ENCODE measurements around the gene CASQ2.

DNA sequence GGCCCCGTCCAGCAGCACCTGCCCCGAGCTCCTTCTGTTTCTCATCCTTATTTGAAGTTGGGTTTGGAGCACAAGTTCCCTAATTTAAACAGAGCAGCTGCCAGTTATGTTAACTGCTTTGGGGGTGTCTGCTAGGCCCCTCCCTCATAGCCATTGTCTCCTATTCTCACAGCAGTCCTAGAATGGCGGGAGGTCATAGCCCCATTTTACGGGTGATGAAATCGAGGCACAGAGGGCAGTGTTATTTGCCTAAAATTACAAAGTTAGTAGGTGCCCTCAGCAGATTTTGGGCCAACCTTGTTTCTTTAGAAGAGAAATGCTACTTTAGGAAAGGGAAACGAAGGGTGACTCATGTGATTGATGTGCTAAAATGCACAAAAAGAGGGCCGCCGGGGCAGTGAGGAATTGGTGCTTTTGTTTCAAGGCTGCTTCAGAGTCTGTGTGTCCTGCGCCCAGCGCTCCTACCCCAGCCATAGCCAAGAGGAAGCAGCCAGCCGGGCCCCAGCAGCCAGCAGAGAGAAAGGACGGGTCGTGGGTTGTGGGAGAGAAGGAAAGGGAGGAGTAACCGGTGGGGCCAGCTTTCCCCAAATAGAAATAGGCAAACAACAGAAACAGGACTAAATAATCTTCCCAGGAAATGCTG is 113.7 kb downstream of the CASQ2 start:
- TF ChIP-seq EP300 (IDR thresholded peaks at IDR 0.05; ENCODE audit: borderline replicate concordance in 1 of 2, low read depth in 1 of 2, low read length in 1 of 2) = no peak
- TF ChIP-seq, protein P1, sequence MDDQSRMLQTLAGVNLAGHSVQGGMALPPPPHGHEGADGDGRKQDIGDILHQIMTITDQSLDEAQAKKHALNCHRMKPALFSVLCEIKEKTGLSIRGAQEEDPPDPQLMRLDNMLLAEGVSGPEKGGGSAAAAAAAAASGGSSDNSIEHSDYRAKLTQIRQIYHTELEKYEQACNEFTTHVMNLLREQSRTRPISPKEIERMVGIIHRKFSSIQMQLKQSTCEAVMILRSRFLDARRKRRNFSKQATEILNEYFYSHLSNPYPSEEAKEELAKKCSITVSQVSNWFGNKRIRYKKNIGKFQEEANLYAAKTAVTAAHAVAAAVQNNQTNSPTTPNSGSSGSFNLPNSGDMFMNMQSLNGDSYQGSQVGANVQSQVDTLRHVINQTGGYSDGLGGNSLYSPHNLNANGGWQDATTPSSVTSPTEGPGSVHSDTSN (IDR thresholded peaks at IDR 0.05) = peak; percentile 50; the same call in 1 of the 2 replicates
- TF ChIP-seq, protein P2, sequence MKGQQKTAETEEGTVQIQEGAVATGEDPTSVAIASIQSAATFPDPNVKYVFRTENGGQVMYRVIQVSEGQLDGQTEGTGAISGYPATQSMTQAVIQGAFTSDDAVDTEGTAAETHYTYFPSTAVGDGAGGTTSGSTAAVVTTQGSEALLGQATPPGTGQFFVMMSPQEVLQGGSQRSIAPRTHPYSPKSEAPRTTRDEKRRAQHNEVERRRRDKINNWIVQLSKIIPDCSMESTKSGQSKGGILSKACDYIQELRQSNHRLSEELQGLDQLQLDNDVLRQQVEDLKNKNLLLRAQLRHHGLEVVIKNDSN (IDR thresholded peaks at IDR 0.05; ENCODE audit: borderline replicate concordance, low read depth) = no peak
- TF ChIP-seq, protein P3, sequence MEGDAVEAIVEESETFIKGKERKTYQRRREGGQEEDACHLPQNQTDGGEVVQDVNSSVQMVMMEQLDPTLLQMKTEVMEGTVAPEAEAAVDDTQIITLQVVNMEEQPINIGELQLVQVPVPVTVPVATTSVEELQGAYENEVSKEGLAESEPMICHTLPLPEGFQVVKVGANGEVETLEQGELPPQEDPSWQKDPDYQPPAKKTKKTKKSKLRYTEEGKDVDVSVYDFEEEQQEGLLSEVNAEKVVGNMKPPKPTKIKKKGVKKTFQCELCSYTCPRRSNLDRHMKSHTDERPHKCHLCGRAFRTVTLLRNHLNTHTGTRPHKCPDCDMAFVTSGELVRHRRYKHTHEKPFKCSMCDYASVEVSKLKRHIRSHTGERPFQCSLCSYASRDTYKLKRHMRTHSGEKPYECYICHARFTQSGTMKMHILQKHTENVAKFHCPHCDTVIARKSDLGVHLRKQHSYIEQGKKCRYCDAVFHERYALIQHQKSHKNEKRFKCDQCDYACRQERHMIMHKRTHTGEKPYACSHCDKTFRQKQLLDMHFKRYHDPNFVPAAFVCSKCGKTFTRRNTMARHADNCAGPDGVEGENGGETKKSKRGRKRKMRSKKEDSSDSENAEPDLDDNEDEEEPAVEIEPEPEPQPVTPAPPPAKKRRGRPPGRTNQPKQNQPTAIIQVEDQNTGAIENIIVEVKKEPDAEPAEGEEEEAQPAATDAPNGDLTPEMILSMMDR (IDR thresholded peaks at IDR 0.05) = no peak

All from SK-N-SH (cell line).